Measurements from ENCODE around the gene SETDB2. TPM values are rescaled to one million over a fixed set of nuclear protein-coding genes. Genes with fewer than 3 reads are reported as not detected.

Gene SETDB2
- polyA plus RNA-seq, 1 donor from 2014 or later: 14.6 TPM

- no peak overlapping the region for H3K27ac ChIP-seq (ENCODE audit: low read length)
- H3K4me3 ChIP-seq (ENCODE audit: low read length): no peak overlapping the region
- no peaks in the 10 kb centered on the region for H3K27me3 ChIP-seq (ENCODE audit: insufficient read depth, low read depth, low read length)
- no peaks in the 10 kb centered on the region for H3K79me2 ChIP-seq (replicated peaks; ENCODE audit: insufficient read depth, low read length)
- no peaks in the 10 kb centered on the region for H3K9me3 ChIP-seq (ENCODE audit: low read length)
- no peaks in the 10 kb centered on the region for H3K36me3 ChIP-seq (ENCODE audit: insufficient read depth, low read length)
- no peaks in the 10 kb centered on the region for H3F3A ChIP-seq (ENCODE audit: insufficient read depth, low read length, poor library complexity, severe bottlenecking)
- no peak for TF ChIP-seq SMC3 (conservative IDR thresholded peaks at IDR 0.05; ENCODE audit: poor library complexity)
- no peak for TF ChIP-seq MXI1 (conservative IDR thresholded peaks at IDR 0.05; ENCODE audit: poor library complexity, severe bottlenecking)
- no peak for TF ChIP-seq POLR2AphosphoS5 (IDR thresholded peaks at IDR 0.05)
- TF ChIP-seq EZH2 (IDR thresholded peaks at IDR 0.05; ENCODE audit: borderline replicate concordance, insufficient read depth, low read length, poor library complexity, severe bottlenecking): no peak
- TF ChIP-seq TAF1 (IDR thresholded peaks at IDR 0.05; ENCODE audit: low read depth): no peak
- no peak overlapping the region for H3K9ac ChIP-seq (ENCODE audit: low read length)
- no peaks in the 10 kb centered on the region for H3K9me2 ChIP-seq (ENCODE audit: insufficient read depth, low read length)
- H2AFZ ChIP-seq (ENCODE audit: low read depth, low read length): no peak overlapping the region
- no peak overlapping the region for H3K4me2 ChIP-seq (ENCODE audit: low read length)
- H4K20me1 ChIP-seq (ENCODE audit: insufficient read depth): no peaks in the 10 kb centered on the region
Measured at GRCh38 chr13:49528161-49528560, 84.1 kb downstream of the SETDB2 start.

GRCh38 chr13:49530457-49530856, 86.4 kb downstream of the SETDB2 start:
- no peaks in the 10 kb centered on the region for H4K20me1 ChIP-seq (ENCODE audit: insufficient read depth)
- H3K4me2 ChIP-seq (ENCODE audit: low read length): no peak overlapping the region
- H3K9me3 ChIP-seq (ENCODE audit: low read length): no peaks in the 10 kb centered on the region
- no peaks in the 10 kb centered on the region for H3K36me3 ChIP-seq (ENCODE audit: insufficient read depth, low read length)
- H3K27ac ChIP-seq (ENCODE audit: low read length): no peak overlapping the region
- H3K79me2 ChIP-seq (replicated peaks; ENCODE audit: insufficient read depth, low read length): no peaks in the 10 kb centered on the region
- H3K27me3 ChIP-seq (ENCODE audit: insufficient read depth, low read depth, low read length): no peaks in the 10 kb centered on the region
- TF ChIP-seq EZH2 (IDR thresholded peaks at IDR 0.05; ENCODE audit: borderline replicate concordance, insufficient read depth, low read length, poor library complexity, severe bottlenecking) (no peak), SMC3 (conservative IDR thresholded peaks at IDR 0.05; ENCODE audit: poor library complexity) (no peak), MXI1 (conservative IDR thresholded peaks at IDR 0.05; ENCODE audit: poor library complexity, severe bottlenecking) (no peak), TAF1 (IDR thresholded peaks at IDR 0.05; ENCODE audit: low read depth) (no peak), EP300 (conservative IDR thresholded peaks at IDR 0.05; ENCODE audit: poor library complexity, severe bottlenecking) (no peak), CTCF (IDR thresholded peaks at IDR 0.05; ENCODE audit: poor library complexity, severe bottlenecking) (no peak), RAD21 (conservative IDR thresholded peaks at IDR 0.05) (no peak), REST (IDR thresholded peaks at IDR 0.05; ENCODE audit: borderline replicate concordance) (no peak), POLR2AphosphoS5 (IDR thresholded peaks at IDR 0.05) (no peak)
- no peak overlapping the region for H3K9ac ChIP-seq (ENCODE audit: low read length)
- H3F3A ChIP-seq (ENCODE audit: insufficient read depth, low read length, poor library complexity, severe bottlenecking): no peaks in the 10 kb centered on the region
- no peak overlapping the region for H2AFZ ChIP-seq (ENCODE audit: low read depth, low read length)
- H3K4me3 ChIP-seq (ENCODE audit: low read length): no peak overlapping the region
- no peaks in the 10 kb centered on the region for H3K9me2 ChIP-seq (ENCODE audit: insufficient read depth, low read length)
